Activated CD4-positive, alpha-beta T cell treated with anti-CD3 and anti-CD28 coated beads for 36 hours (primary cell): ENCODE results near the gene SLC25A51. TPM values are rescaled to one million over a fixed set of nuclear protein-coding genes. Genes with fewer than 3 reads are reported as not detected.

Experiments used
- ATAC-seq: fragments of 200-7000 bp; cut with Tn5 transposase; one replicate; pipeline ENCODE4 v1.10.0; 2021; ENCODE audit warnings: mild to moderate bottlenecking, moderate library complexity
- CTCF ChIA-PET: fragments of 350-600 bp; sonication (Branson Sonifier 250); formaldehyde crosslinking; loops from one replicate; lab custom pipeline; 2021; ENCODE audit warnings: antibody characterized with exemption; lab: Charles Lee
- POLR2A ChIA-PET: fragments of 350-600 bp; sonication (Branson Sonifier 250); formaldehyde crosslinking; loops from one replicate; lab custom pipeline; 2021; ENCODE audit warnings: antibody characterized with exemption, inconsistent platforms; lab: Charles Lee
- DNase-seq: peaks from one replicate; pipeline ENCODE4 v3.0.0-alpha.2; 2020
- H3K27ac Mint-ChIP-seq: one replicate; pipeline ENCODE4 v1.8.0; 2021; ENCODE audit warnings: mixed read lengths
- H3K27me3 Mint-ChIP-seq: one replicate; pipeline ENCODE4 v1.8.0; 2021; ENCODE audit warnings: mixed read lengths
- H3K36me3 Mint-ChIP-seq: one replicate; pipeline ENCODE4 v1.8.0; 2021; ENCODE audit warnings: low read depth, mixed read lengths
- H3K4me1 Mint-ChIP-seq: one replicate; pipeline ENCODE4 v1.8.0; 2021; ENCODE audit warnings: mixed read lengths
- H3K4me3 Mint-ChIP-seq: one replicate; pipeline ENCODE4 v1.8.0; 2021; ENCODE audit warnings: mild to moderate bottlenecking, moderate library complexity, mixed read lengths
- H3K9me3 Mint-ChIP-seq: one replicate; pipeline ENCODE4 v1.8.0; 2021; ENCODE audit warnings: low read depth, mixed read lengths
- intact Hi-C, 2 experiments: fragments of 100-400 bp; cut with DNase I in 1 of 2; cut with micrococcal nuclease in 1 of 2; formaldehyde crosslinking; loops; one replicate each; pipeline versions ENCODE4 v1.14.2 to v1.15.1; 2022 to 2024; cut with DNase I, micrococcal nuclease
- total RNA-seq, 2 experiments: library from RNA; stranded (reverse); gene quantifications; one replicate each; pipeline ENCODE4 v1.2.3, GENCODE V29; 2021

Gene SLC25A51
- total RNA-seq, 2 experiments from 2014 or later = 25.5 to 29.4 TPM

- Mint-ChIP-seq H3K27ac (no peak overlapping the region), H3K4me3 (no peak overlapping the region), H3K4me1 (no peaks in the 10 kb centered on the region), H3K36me3 (peaks cover 6% of the 10 kb centered on the region), H3K27me3 (no peaks in the 10 kb centered on the region), H3K9me3 (no peaks in the 10 kb centered on the region)
- intact Hi-C loops = no loop called here
- ChIA-PET CTCF (interaction anchor here (0.6 to 1.0 kb wide), 4 partner anchors 15 to 771 kb away, joined by 3 to 4 read pairs (median 4); no protein-coding TSS in a partner anchor), POLR2A (no interaction called here)
- no peak for ATAC-seq
- DNase-seq = no peak
Measured at GRCh38 chr9:37870081-37870798, 33.7 kb downstream of the SLC25A51 start.

- H3K36me3 Mint-ChIP-seq = peaks cover 16% of the 10 kb centered on the region
- CTCF ChIA-PET = interaction anchor here (0.5 kb wide), 1 partner anchor 77 kb away, joined by 3 read pairs; the partner anchor contains the start of gene EXOSC3
- H3K9me3 Mint-ChIP-seq = no peaks in the 10 kb centered on the region
- no peak overlapping the region for H3K27ac Mint-ChIP-seq
- no peak overlapping the region for H3K4me3 Mint-ChIP-seq
- H3K27me3 Mint-ChIP-seq = no peaks in the 10 kb centered on the region
- DNase-seq (no peak), ATAC-seq (no peak)
- H3K4me1 Mint-ChIP-seq = no peaks in the 10 kb centered on the region
- POLR2A ChIA-PET = no interaction called here
- intact Hi-C loops = no loop called here
Measured at GRCh38 chr9:37862530-37862929, 41.4 kb downstream of the SLC25A51 start.

GRCh38 chr9:37859043-37859442, 44.9 kb downstream of the SLC25A51 start:
- Mint-ChIP-seq H3K27ac (no peak overlapping the region), H3K36me3 (peaks cover 16% of the 10 kb centered on the region), H3K4me3 (no peak overlapping the region), H3K27me3 (no peaks in the 10 kb centered on the region), H3K9me3 (no peaks in the 10 kb centered on the region), H3K4me1 (no peaks in the 10 kb centered on the region)
- ATAC-seq = no peak
- no peak for DNase-seq
- ChIA-PET CTCF (interaction anchor here (0.8 kb wide), 1 partner anchor 66 kb away, joined by 3 read pairs; no protein-coding TSS in a partner anchor), POLR2A (no interaction called here)
- intact Hi-C loops = loop anchor here in 1 of 2 experiments (5.0 kb wide), 1 partner anchor 112 kb away; no protein-coding TSS in a partner anchor

- DNase-seq (no peak), ATAC-seq (no peak)
- H3K4me3 Mint-ChIP-seq = no peak overlapping the region
- ChIA-PET CTCF (no interaction called here), POLR2A (no interaction called here)
- H3K27ac Mint-ChIP-seq = no peak overlapping the region
- no peaks in the 10 kb centered on the region for H3K9me3 Mint-ChIP-seq
- intact Hi-C loops = loop anchor here in 1 of 2 experiments (5.0 kb wide), 1 partner anchor 109 kb away; no protein-coding TSS in a partner anchor
- peaks cover 15% of the 10 kb centered on the region for H3K36me3 Mint-ChIP-seq
- H3K4me1 Mint-ChIP-seq = no peaks in the 10 kb centered on the region
- no peaks in the 10 kb centered on the region for H3K27me3 Mint-ChIP-seq
Measured at GRCh38 chr9:37856551-37856950, 47.4 kb downstream of the SLC25A51 start.

- POLR2A ChIA-PET = no interaction called here
- H3K27me3 Mint-ChIP-seq = no peaks in the 10 kb centered on the region
Measured at GRCh38 chr9:37852222-37852621, 51.7 kb downstream of the SLC25A51 start.

GRCh38 chr9:37840560-37841194, 63.2 kb downstream of the SLC25A51 start:
- ATAC-seq (peak; percentile 58), DNase-seq (peak; percentile 41)
- intact Hi-C loops = loop anchor here in 1 of 2 experiments (5.0 kb wide), 1 partner anchor 93 kb away; no protein-coding TSS in a partner anchor
- POLR2A ChIA-PET = no interaction called here
- CTCF ChIA-PET = interaction anchor here (1.3 kb wide), 1 partner anchor 14 kb away, joined by 3 read pairs; no protein-coding TSS in a partner anchor
- no peak overlapping the region for H3K4me3 Mint-ChIP-seq
- H3K27ac Mint-ChIP-seq = no peak overlapping the region
- no peaks in the 10 kb centered on the region for H3K27me3 Mint-ChIP-seq
- no peaks in the 10 kb centered on the region for H3K9me3 Mint-ChIP-seq
- H3K4me1 Mint-ChIP-seq = peaks cover 11% of the 10 kb centered on the region
- peaks cover 20% of the 10 kb centered on the region for H3K36me3 Mint-ChIP-seq

More at GRCh38 chr9:37852222-37852621, 51.7 kb downstream of the SLC25A51 start:
- no peak for DNase-seq
- H3K27ac Mint-ChIP-seq = no peak overlapping the region
- H3K9me3 Mint-ChIP-seq = no peaks in the 10 kb centered on the region
- no peak for ATAC-seq
- no peak overlapping the region for H3K4me3 Mint-ChIP-seq
- CTCF ChIA-PET = interaction anchor here (0.6 to 1.5 kb wide), 2 partner anchors 8 to 52 kb away, joined by 3 to 5 read pairs; partner anchors contain the start of gene DCAF10
- peaks cover 13% of the 10 kb centered on the region for H3K36me3 Mint-ChIP-seq
- intact Hi-C loops = no loop called here
- H3K4me1 Mint-ChIP-seq = no peaks in the 10 kb centered on the region

GRCh38 chr9:37839496-37840461, 64.1 kb downstream of the SLC25A51 start:
- intact Hi-C loops = loop anchor here in 1 of 2 experiments (5.0 kb wide), 2 partner anchors 57 to 92 kb away; no protein-coding TSS in a partner anchor
- POLR2A ChIA-PET = no interaction called here
- CTCF ChIA-PET = interaction anchor here (0.9 to 1.3 kb wide), 2 partner anchors 15 to 34 kb away, joined by 3 read pairs; no protein-coding TSS in a partner anchor
- Mint-ChIP-seq H3K27me3 (no peaks in the 10 kb centered on the region), H3K36me3 (peaks cover 15% of the 10 kb centered on the region), H3K4me3 (no peak overlapping the region), H3K4me1 (peaks cover 11% of the 10 kb centered on the region), H3K27ac (no peak overlapping the region), H3K9me3 (no peaks in the 10 kb centered on the region)
- DNase-seq = no peak
- ATAC-seq = no peak

Other genes with a start within 250 kb of the SLC25A51 start
- 10 to 100 TPM; 12.3 to 15.6 TPM for gene TRMT10B, start 150.3 kb downstream of the SLC25A51 start, total RNA-seq
- gene EXOSC3, start 119.1 kb downstream of the SLC25A51 start, total RNA-seq = 100 to 1,000 TPM in 1 of 2 experiments, 10 to 100 TPM in 1; 86.9 to 117 TPM
- gene DCAF10, start 103.3 kb downstream of the SLC25A51 start, total RNA-seq = 10 to 100 TPM; 13.9 to 15.4 TPM
- 1 to 10 TPM; 1.2 to 1.3 TPM for gene SHB, start 165.1 kb upstream of the SLC25A51 start, total RNA-seq